ENCODE measurements around the gene ANKRD33.

Gene ANKRD33

DNA sequence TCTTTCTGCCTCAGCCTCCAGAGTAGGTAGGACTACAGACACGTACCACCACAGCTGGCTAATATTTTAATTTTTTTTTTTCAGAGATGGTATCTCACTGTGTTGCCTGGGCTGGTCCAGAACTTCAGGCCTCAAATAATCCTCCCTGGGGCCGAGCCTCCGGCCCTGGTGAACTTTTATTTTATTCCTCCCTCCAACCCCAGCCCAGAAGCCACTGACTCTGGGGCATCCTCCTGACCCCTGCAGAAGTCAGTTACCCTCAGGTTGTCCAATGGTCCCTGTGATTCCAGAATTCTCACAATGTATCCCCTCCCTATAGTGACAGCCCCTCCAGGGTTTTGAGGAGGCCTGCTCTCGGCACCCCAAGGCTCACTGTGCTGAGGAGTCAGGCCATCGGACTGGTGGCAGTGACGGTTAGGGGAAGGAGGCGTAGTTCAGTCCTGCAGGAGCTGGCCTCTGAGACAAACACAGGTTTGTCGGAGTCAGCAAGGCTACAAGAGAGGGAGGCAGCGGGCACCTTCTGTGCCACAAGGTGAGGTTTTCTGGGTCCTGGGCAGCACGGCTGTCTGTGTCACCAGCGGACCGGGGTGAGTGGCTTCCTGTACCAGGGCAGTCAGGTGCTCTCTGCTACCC, 20.0 kb upstream of the ANKRD33 start:
- Histone ChIP-seq H3K4me1 (ENCODE audit: control insufficient read depth in 2 of 2, insufficient read depth in 2 of 2, low read length in 2 of 2) (peaks cover 9 to 14% of the 10 kb centered on the region in 2 donors), H3K27ac (ENCODE audit: low read depth in 2 of 2, low read length in 2 of 2) (no peak overlapping the region), H3K9ac (ENCODE audit: low read depth in 1 of 2, low read length in 2 of 2) (no peak overlapping the region), H3K9me3 (ENCODE audit: control insufficient read depth in 2 of 2, low read length in 2 of 2) (no peaks in the 10 kb centered on the region), H3K4me3 (ENCODE audit: low read length in 2 of 2) (no peak overlapping the region), H3K27me3 (ENCODE audit: control insufficient read depth in 2 of 2, insufficient read depth in 2 of 2, low read length in 2 of 2) (peaks cover 12 to 25% of the 10 kb centered on the region in 2 donors), H3K36me3 (ENCODE audit: control insufficient read depth in 2 of 2, insufficient read depth in 2 of 2, low read length in 2 of 2) (no peaks in the 10 kb centered on the region)

- no peaks in the 10 kb centered on the region for H3K36me3 ChIP-seq (ENCODE audit: control insufficient read depth in 2 of 2, insufficient read depth in 2 of 2, low read length in 2 of 2)
- no peak overlapping the region for H3K27ac ChIP-seq (ENCODE audit: low read depth in 2 of 2, low read length in 2 of 2)
- no peaks in the 10 kb centered on the region for H3K9me3 ChIP-seq (ENCODE audit: control insufficient read depth in 2 of 2, low read length in 2 of 2)
- H3K4me1 ChIP-seq (ENCODE audit: control insufficient read depth in 2 of 2, insufficient read depth in 2 of 2, low read length in 2 of 2): peaks cover 7 to 12% of the 10 kb centered on the region in 2 donors
- no peak overlapping the region for H3K9ac ChIP-seq (ENCODE audit: low read depth in 1 of 2, low read length in 2 of 2)
- peak overlapping the region; percentile 31 to 40 for H3K4me3 ChIP-seq (ENCODE audit: low read length in 2 of 2)
- H3K27me3 ChIP-seq (ENCODE audit: control insufficient read depth in 2 of 2, insufficient read depth in 2 of 2, low read length in 2 of 2): peaks cover 8 to 19% of the 10 kb centered on the region in 2 donors
Measured at GRCh38 chr12:51868821-51869495, 18.9 kb upstream of the ANKRD33 start.

DNA sequence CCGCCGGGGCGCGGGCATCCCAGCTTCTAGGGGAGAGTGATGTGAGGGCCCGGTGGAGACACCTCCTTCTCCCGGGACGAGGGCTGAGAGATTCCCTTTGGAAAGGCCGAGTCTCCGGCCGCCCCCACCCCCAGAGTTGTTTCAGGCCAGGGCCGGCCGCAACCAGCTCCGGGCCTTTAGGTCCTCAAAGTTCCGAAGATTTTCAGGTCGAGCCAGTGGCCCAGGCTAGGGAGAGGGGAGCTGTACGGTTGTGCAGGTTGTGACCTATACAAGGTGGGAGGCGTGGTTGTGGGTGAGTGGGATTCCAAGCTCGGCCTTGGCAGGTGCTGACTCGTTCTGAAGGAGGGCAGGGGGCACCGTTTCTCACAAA, 18.4 kb upstream of the ANKRD33 start:
- peaks cover 8 to 19% of the 10 kb centered on the region in 2 donors for H3K27me3 ChIP-seq (ENCODE audit: control insufficient read depth in 2 of 2, insufficient read depth in 2 of 2, low read length in 2 of 2)

GRCh38 chr12:51869931-51870330, 18.0 kb upstream of the ANKRD33 start:
- Histone ChIP-seq H3K27ac (ENCODE audit: low read depth in 2 of 2, low read length in 2 of 2) (no peak overlapping the region), H3K9ac (ENCODE audit: low read depth in 1 of 2, low read length in 2 of 2) (no peak overlapping the region), H3K36me3 (ENCODE audit: control insufficient read depth in 2 of 2, insufficient read depth in 2 of 2, low read length in 2 of 2) (no peaks in the 10 kb centered on the region), H3K27me3 (ENCODE audit: control insufficient read depth in 2 of 2, insufficient read depth in 2 of 2, low read length in 2 of 2) (peaks cover 8 to 15% of the 10 kb centered on the region in 2 donors), H3K4me3 (ENCODE audit: low read length in 2 of 2) (no peak overlapping the region), H3K4me1 (ENCODE audit: control insufficient read depth in 2 of 2, insufficient read depth in 2 of 2, low read length in 2 of 2) (peaks cover 6 to 11% of the 10 kb centered on the region in 2 donors), H3K9me3 (ENCODE audit: control insufficient read depth in 2 of 2, low read length in 2 of 2) (no peaks in the 10 kb centered on the region)

More for the DNA sequence above, 18.4 kb upstream of the ANKRD33 start:
- no peak overlapping the region for H3K27ac ChIP-seq (ENCODE audit: low read depth in 2 of 2, low read length in 2 of 2)
- no peaks in the 10 kb centered on the region for H3K9me3 ChIP-seq (ENCODE audit: control insufficient read depth in 2 of 2, low read length in 2 of 2)
- no peak overlapping the region for H3K4me3 ChIP-seq (ENCODE audit: low read length in 2 of 2)
- no peak overlapping the region for H3K9ac ChIP-seq (ENCODE audit: low read depth in 1 of 2, low read length in 2 of 2)
- peaks cover 6 to 11% of the 10 kb centered on the region in 2 donors for H3K4me1 ChIP-seq (ENCODE audit: control insufficient read depth in 2 of 2, insufficient read depth in 2 of 2, low read length in 2 of 2)
- no peaks in the 10 kb centered on the region for H3K36me3 ChIP-seq (ENCODE audit: control insufficient read depth in 2 of 2, insufficient read depth in 2 of 2, low read length in 2 of 2)

DNA sequence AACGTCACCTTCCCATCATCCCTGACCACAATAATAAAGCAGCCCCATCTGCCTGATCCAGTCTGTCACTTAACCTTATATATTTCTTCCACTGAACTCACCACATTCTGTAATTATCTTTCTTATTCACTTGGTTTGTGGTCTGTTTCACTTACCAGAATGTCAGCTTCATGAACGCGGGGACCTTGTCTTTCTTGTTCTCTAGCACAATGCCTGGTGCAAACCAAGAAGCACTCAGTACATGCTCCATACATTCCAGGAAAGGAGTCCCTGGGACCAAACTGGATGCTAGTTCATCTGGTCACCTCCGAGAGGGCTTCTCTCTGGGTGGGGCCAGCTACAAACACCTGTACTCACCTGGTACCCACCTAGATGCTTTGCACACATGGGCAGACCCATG, 17.4 kb upstream of the ANKRD33 start:
- Histone ChIP-seq H3K27ac (ENCODE audit: low read depth in 2 of 2, low read length in 2 of 2) (no peak overlapping the region), H3K4me1 (ENCODE audit: control insufficient read depth in 2 of 2, insufficient read depth in 2 of 2, low read length in 2 of 2) (peaks cover 6 to 11% of the 10 kb centered on the region in 2 donors), H3K4me3 (ENCODE audit: low read length in 2 of 2) (no peak overlapping the region), H3K9me3 (ENCODE audit: control insufficient read depth in 2 of 2, low read length in 2 of 2) (no peaks in the 10 kb centered on the region), H3K9ac (ENCODE audit: low read depth in 1 of 2, low read length in 2 of 2) (no peak overlapping the region), H3K36me3 (ENCODE audit: control insufficient read depth in 2 of 2, insufficient read depth in 2 of 2, low read length in 2 of 2) (no peaks in the 10 kb centered on the region), H3K27me3 (ENCODE audit: control insufficient read depth in 2 of 2, insufficient read depth in 2 of 2, low read length in 2 of 2) (peaks cover 8 to 14% of the 10 kb centered on the region in 2 donors)

DNA sequence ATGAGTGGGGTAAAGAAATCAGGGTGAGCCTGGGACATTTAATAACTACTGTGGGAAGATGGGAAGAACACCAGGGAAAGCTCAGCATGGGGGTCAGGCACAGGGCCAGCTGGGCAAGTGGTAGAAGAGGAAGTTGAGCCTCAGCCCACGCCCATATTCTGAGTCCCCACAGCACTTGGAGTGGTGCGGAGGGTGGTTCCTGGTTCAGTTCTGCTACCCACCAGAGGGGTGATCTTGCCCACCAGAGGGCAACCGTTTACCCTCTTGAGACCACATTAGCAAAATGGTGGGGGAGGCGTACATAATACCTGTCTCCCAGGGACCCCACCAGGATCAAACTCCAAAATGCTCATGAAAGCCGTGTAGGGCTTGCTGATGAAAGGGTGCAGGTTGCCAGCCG, 16.8 kb upstream of the ANKRD33 start:
- Histone ChIP-seq H3K9me3 (ENCODE audit: control insufficient read depth in 2 of 2, low read length in 2 of 2) (no peaks in the 10 kb centered on the region), H3K27ac (ENCODE audit: low read depth in 2 of 2, low read length in 2 of 2) (no peak overlapping the region), H3K36me3 (ENCODE audit: control insufficient read depth in 2 of 2, insufficient read depth in 2 of 2, low read length in 2 of 2) (no peaks in the 10 kb centered on the region), H3K9ac (ENCODE audit: low read depth in 1 of 2, low read length in 2 of 2) (no peak overlapping the region), H3K4me1 (ENCODE audit: control insufficient read depth in 2 of 2, insufficient read depth in 2 of 2, low read length in 2 of 2) (peaks cover 6 to 11% of the 10 kb centered on the region in 2 donors), H3K27me3 (ENCODE audit: control insufficient read depth in 2 of 2, insufficient read depth in 2 of 2, low read length in 2 of 2) (peaks cover 8 to 14% of the 10 kb centered on the region in 2 donors), H3K4me3 (ENCODE audit: low read length in 2 of 2) (no peak overlapping the region)

- Histone ChIP-seq H3K36me3 (ENCODE audit: control insufficient read depth in 2 of 2, insufficient read depth in 2 of 2, low read length in 2 of 2) (no peaks in the 10 kb centered on the region), H3K9ac (ENCODE audit: low read depth in 1 of 2, low read length in 2 of 2) (no peak overlapping the region), H3K4me3 (ENCODE audit: low read length in 2 of 2) (no peak overlapping the region), H3K9me3 (ENCODE audit: control insufficient read depth in 2 of 2, low read length in 2 of 2) (no peaks in the 10 kb centered on the region), H3K27me3 (ENCODE audit: control insufficient read depth in 2 of 2, insufficient read depth in 2 of 2, low read length in 2 of 2) (peaks cover 8 to 14% of the 10 kb centered on the region in 2 donors), H3K27ac (ENCODE audit: low read depth in 2 of 2, low read length in 2 of 2) (no peak overlapping the region), H3K4me1 (ENCODE audit: control insufficient read depth in 2 of 2, insufficient read depth in 2 of 2, low read length in 2 of 2) (peaks cover 6 to 11% of the 10 kb centered on the region in 2 donors)
Measured at GRCh38 chr12:51871918-51872688, 15.8 kb upstream of the ANKRD33 start.

GRCh38 chr12:51872689-51872981, 15.3 kb upstream of the ANKRD33 start:
- Histone ChIP-seq H3K27ac (ENCODE audit: low read depth in 2 of 2, low read length in 2 of 2) (no peak overlapping the region), H3K27me3 (ENCODE audit: control insufficient read depth in 2 of 2, insufficient read depth in 2 of 2, low read length in 2 of 2) (peaks cover 8 to 14% of the 10 kb centered on the region in 2 donors), H3K36me3 (ENCODE audit: control insufficient read depth in 2 of 2, insufficient read depth in 2 of 2, low read length in 2 of 2) (no peaks in the 10 kb centered on the region), H3K9me3 (ENCODE audit: control insufficient read depth in 2 of 2, low read length in 2 of 2) (no peaks in the 10 kb centered on the region), H3K9ac (ENCODE audit: low read depth in 1 of 2, low read length in 2 of 2) (no peak overlapping the region), H3K4me1 (ENCODE audit: control insufficient read depth in 2 of 2, insufficient read depth in 2 of 2, low read length in 2 of 2) (peaks cover 6 to 11% of the 10 kb centered on the region in 2 donors), H3K4me3 (ENCODE audit: low read length in 2 of 2) (no peak overlapping the region)

- Histone ChIP-seq H3K4me3 (ENCODE audit: low read length in 2 of 2) (no peak overlapping the region), H3K27me3 (ENCODE audit: control insufficient read depth in 2 of 2, insufficient read depth in 2 of 2, low read length in 2 of 2) (peaks cover 8 to 10% of the 10 kb centered on the region in 2 donors), H3K4me1 (ENCODE audit: control insufficient read depth in 2 of 2, insufficient read depth in 2 of 2, low read length in 2 of 2) (peaks cover 6 to 11% of the 10 kb centered on the region in 2 donors), H3K9me3 (ENCODE audit: control insufficient read depth in 2 of 2, low read length in 2 of 2) (no peaks in the 10 kb centered on the region), H3K27ac (ENCODE audit: low read depth in 2 of 2, low read length in 2 of 2) (no peak overlapping the region), H3K9ac (ENCODE audit: low read depth in 1 of 2, low read length in 2 of 2) (no peak overlapping the region), H3K36me3 (ENCODE audit: control insufficient read depth in 2 of 2, insufficient read depth in 2 of 2, low read length in 2 of 2) (no peaks in the 10 kb centered on the region)
Measured at GRCh38 chr12:51873251-51873994, 14.5 kb upstream of the ANKRD33 start.
